D721Med (cell line): ENCODE measurements around the gene NPAS3.

Source experiments
- DNase-seq: peaks from one replicate; pipeline ENCODE4 v3.0.0; 2011; ENCODE audit warnings: low spot score; ENCODE audit not compliant: insufficient read length
- FAIRE-seq: peaks from 2 replicates; lab custom pipeline; 2011; peaks lifted over from hg19 to GRCh38; lab: Jason Lieb, UNC
- TF ChIP-seq, protein P1 (sequence below): IDR thresholded peaks from 2 replicates; pipeline ENCODE4 v1.5.1; 2012; ENCODE audit warnings: mild to moderate bottlenecking, control low read depth; ENCODE audit not compliant: insufficient read depth; ENCODE audit errors: missing control alignments

Gene NPAS3

DNA sequence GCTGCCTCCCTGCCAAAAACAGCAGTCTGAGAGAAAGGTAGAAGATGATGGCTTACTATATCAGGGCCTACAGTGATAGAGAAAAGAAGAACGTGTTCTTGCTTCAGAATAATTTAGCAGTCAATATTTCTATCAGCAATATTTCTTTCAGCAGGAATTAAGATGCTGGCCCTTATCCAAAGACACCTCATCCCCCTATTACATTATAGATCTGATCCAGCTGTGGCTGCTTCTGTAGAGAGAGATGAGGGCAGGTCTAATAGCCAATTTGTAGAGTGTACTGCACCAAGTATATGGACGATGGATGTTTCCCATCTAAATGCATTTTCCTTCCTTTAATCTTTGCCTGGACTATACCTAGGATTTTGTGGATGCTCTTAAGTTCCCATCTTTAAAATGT, 451.7 kb downstream of the NPAS3 start:
- no peak for DNase-seq
- TF ChIP-seq, protein P1, sequence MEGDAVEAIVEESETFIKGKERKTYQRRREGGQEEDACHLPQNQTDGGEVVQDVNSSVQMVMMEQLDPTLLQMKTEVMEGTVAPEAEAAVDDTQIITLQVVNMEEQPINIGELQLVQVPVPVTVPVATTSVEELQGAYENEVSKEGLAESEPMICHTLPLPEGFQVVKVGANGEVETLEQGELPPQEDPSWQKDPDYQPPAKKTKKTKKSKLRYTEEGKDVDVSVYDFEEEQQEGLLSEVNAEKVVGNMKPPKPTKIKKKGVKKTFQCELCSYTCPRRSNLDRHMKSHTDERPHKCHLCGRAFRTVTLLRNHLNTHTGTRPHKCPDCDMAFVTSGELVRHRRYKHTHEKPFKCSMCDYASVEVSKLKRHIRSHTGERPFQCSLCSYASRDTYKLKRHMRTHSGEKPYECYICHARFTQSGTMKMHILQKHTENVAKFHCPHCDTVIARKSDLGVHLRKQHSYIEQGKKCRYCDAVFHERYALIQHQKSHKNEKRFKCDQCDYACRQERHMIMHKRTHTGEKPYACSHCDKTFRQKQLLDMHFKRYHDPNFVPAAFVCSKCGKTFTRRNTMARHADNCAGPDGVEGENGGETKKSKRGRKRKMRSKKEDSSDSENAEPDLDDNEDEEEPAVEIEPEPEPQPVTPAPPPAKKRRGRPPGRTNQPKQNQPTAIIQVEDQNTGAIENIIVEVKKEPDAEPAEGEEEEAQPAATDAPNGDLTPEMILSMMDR, result no peak
- no peak for FAIRE-seq

DNA sequence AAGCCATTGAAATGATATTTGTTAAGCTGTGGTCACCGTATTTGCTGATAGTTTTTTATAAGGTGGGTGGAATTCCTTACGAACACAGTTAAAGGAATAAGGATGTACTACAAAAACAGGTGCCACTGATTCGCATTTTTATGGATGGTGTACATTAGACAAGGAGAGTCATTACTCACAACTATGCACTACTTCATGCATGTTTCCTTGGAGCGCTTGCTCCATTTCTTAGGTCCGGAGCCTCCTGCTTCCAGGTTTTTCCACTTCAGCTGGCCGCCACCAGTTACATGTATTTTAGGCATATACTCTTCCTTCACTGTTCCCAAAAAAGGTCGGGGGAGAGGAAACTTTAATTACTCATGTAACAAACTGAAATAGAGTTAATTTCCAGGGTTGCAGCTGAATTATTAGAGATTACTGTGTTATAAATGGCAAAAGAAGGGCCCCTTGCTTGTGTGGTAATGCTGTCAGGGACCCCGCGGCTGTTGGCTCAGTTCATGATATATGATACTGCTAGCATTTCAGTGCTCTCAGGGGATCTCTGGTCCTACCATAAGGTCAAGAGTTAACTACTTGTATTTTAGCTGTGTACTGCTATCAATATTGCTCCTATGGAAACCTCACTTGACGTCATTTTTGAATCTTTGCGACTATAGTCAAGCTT, 454.7 kb downstream of the NPAS3 start:
- DNase-seq (no peak), FAIRE-seq (no peak)
- TF ChIP-seq, protein P1, result no peak

DNA sequence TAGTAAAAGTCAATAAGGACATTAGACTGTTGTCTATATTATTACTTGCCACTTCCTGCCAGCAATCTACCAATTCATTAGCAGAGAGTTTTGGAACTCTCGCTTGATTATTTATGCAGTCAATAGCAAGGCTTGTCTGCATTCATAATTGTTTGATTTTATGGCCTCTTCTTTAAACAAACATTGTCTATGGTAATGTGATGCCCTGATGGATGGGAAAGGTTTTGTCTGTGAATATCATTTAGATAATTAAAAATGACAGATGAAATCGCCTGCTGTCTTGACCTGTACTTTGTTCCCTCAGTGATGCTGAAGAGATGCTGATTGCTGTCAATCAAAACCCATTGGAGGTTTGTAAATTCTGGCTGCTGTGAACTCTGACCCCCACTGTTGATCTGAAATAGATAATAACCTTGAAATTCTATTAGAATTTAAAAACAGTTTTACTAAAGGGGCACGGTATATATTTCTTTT, 455.3 kb downstream of the NPAS3 start:
- FAIRE-seq (no peak), DNase-seq (no peak)
- TF ChIP-seq, protein P1, result no peak

DNA sequence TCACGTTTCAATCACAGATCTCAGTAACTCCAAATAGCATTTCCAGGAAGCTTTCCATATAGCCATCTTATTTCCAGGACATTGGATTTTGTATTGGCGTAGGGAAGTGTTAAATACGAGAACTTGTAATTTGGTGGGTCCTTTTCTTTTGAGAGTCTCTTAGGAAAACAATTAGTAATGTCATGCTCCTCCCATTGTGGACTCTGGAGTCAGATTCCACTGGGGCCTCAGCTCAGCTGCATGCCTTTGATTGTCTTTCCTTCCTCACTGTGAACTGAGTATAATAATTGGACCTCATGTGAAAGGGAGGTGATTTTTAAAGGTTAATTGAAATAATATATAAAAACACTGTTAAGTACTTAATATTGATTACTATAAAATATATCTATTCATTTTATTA, 462.6 kb downstream of the NPAS3 start:
- no peak for DNase-seq
- no peak for FAIRE-seq

DNA sequence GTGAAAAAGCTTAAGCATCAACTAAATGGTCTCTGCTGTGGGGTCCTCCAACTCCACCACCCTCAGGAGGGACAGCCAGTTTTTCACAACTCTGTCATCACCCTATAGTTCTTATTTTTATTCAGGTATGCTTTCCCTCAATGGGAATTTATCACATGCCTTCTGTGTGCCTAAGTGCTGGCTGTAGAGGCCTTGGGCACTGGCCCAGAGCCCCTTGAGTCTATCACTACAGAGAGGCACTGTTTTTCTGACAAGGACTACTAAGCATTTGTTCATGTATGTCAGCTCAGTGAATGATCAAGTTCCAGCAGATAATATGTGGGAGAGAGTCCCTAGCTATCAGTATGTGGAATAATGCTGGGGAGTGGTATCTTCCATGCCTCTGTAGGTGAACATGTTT, 463.9 kb downstream of the NPAS3 start:
- FAIRE-seq, result no peak
- DNase-seq, result no peak
- TF ChIP-seq, protein P1, result no peak

More for the DNA sequence above, 462.6 kb downstream of the NPAS3 start:
- TF ChIP-seq, protein P1, result no peak

DNA sequence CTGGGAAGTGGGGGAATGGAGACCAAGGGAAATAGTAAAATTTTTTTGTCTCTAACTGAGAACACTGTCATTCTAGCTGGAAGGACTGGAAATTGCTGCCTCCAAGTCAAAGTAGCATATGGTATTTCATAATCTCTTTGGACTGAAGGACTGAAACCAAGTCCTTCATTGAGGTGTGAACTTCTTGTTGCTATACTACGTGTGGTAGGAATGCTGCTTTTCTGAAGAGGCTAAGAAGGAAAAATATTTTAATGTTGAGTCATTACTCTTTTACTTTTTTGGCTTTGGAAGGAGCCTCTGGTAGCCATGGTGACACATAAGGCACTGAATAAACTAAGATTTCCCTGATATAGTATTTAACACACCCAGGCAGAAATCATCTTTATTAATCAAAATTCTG, 465.4 kb downstream of the NPAS3 start:
- TF ChIP-seq, protein P1, result no peak
- DNase-seq (no peak), FAIRE-seq (no peak)

DNA sequence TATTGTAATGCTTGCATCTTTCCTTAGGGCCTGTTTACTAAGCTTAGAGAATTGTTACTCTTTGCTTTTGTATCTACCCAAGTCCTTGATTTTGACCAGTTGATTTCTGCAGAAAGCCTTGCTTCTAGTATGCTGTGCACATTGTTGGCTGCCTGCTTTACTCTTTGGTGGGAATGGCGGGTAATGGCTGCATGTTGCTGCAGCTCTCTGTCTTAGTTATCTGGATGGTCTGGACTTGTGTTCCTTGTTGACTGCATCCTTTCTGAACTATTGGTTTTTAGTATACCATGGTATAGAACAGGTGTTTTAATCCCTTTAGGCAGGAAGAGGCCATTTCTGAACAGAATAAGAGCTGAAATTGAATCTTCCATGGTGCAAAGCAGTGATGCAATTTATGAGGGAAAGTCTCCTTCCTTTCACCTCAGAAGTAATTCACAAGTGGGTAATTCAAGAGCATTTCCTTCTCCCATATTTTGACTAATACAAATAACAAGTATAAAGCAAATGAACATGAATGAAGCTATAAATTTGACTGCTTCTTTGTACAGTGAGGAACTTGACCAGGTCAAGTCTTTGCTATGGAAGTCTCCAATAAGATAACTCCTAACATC, 466.4 kb downstream of the NPAS3 start:
- FAIRE-seq, result no peak
- TF ChIP-seq, protein P1, result no peak

More for the DNA sequence above, 466.4 kb downstream of the NPAS3 start:
- DNase-seq, result no peak
